GM18511 (cell line): Measurements from ENCODE around the gene PIERCE2.
"Not testable (repeated sequence)": the region's sequence is repeated elsewhere in the genome, so short reads cannot be mapped to it uniquely, and the experiment has no call there.

Experiments used
- ATAC-seq: cut with Tn5 transposase; IDR thresholded peaks from one replicate; pipeline ENCODE4 v1.9.1; 2021; ENCODE audit warnings: mild to moderate bottlenecking, moderate library complexity; ENCODE audit not compliant: unreplicated experiment

The PIERCE2 gene

GRCh38 chr15:55408012-55408928, at the start of gene PIERCE2, which contains the start of gene CCPG1:
Gene PIERCE2 (plus strand): TSS chr15:55408495. CDS start chr15:55408769, 274 bp downstream.
Gene CCPG1 (minus strand): TSS chr15:55408359. CDS start chr15:55389424, 18,935 bp downstream.
- ATAC-seq, result peak; percentile 90

- no peak for ATAC-seq
Observed at GRCh38 chr15:55360256-55360655, 48.0 kb upstream of the PIERCE2 start.

GRCh38 chr15:55361048-55361447, 47.2 kb upstream of the PIERCE2 start:
- ATAC-seq, result no peak

GRCh38 chr15:55362641-55363040, 45.7 kb upstream of the PIERCE2 start:
- ATAC-seq, result no peak

- ATAC-seq, result no peak
Observed at GRCh38 chr15:55366981-55367380, 41.3 kb upstream of the PIERCE2 start.

GRCh38 chr15:55372701-55373440, 35.4 kb upstream of the PIERCE2 start:
- peak; percentile 69 for ATAC-seq

- ATAC-seq, result no peak
Observed at GRCh38 chr15:55379095-55379494, 29.2 kb upstream of the PIERCE2 start.

GRCh38 chr15:55381595-55381994, 26.7 kb upstream of the PIERCE2 start:
- no peak for ATAC-seq

- no peak for ATAC-seq
Observed at GRCh38 chr15:55383687-55384086, 24.6 kb upstream of the PIERCE2 start.

GRCh38 chr15:55387027-55387426, 21.3 kb upstream of the PIERCE2 start:
- ATAC-seq, result no peak

- no peak for ATAC-seq
Observed at GRCh38 chr15:55389264-55389607, 19.1 kb upstream of the PIERCE2 start.

- ATAC-seq, result no peak
Observed at GRCh38 chr15:55394694-55395093, 13.6 kb upstream of the PIERCE2 start.

- no peak for ATAC-seq
Observed at GRCh38 chr15:55398243-55398642, 10.1 kb upstream of the PIERCE2 start.

- not testable (repeated sequence) for ATAC-seq
Observed at GRCh38 chr15:55400050-55400449, 8.2 kb upstream of the PIERCE2 start.

- ATAC-seq, result no peak
Observed at GRCh38 chr15:55401786-55402246, 6.5 kb upstream of the PIERCE2 start.

GRCh38 chr15:55402707-55403106, 5.6 kb upstream of the PIERCE2 start:
- peak; percentile 60 for ATAC-seq

- no peak for ATAC-seq
Observed at GRCh38 chr15:55403531-55403930, 4.8 kb upstream of the PIERCE2 start.

GRCh38 chr15:55407498-55408011, 740 bp upstream of the PIERCE2 start:
- ATAC-seq, result peak; percentile 20

- ATAC-seq, result not testable (repeated sequence)
Observed at GRCh38 chr15:55408976-55409375, 681 bp downstream of the PIERCE2 start.

- not testable (repeated sequence) for ATAC-seq
Observed at GRCh38 chr15:55417678-55418077, 9.4 kb downstream of the PIERCE2 start.

GRCh38 chr15:55420171-55420866, 12.0 kb downstream of the PIERCE2 start:
- ATAC-seq, result no peak
